IMR-90 (cell line): ENCODE measurements around the gene NKAIN2. TPM values are rescaled to one million over a fixed set of nuclear protein-coding genes. Genes with fewer than 3 reads are reported as not detected.

Source experiments
- ATAC-seq: fragments of 200-7000 bp; cut with Tn5 transposase; 2 replicates; pipeline ENCODE4 v1.9.1; 2020; ENCODE audit warnings: low read depth, mild to moderate bottlenecking, moderate library complexity
- BruUV-seq: library from RNA; stranded (reverse); fragments of 400-500 nt; replicated peaks from 2 replicates; lab custom pipeline; 2021; lab: Mats Ljungman, UMichigan
- CTCF ChIA-PET: fragments of 300-600 bp; formaldehyde crosslinking; extraction: SDS; loops from one replicate; lab custom pipeline; 2021; ENCODE audit warnings: antibody characterized with exemption; lab: Yijun Ruan, JAX
- POLR2A ChIA-PET: fragments of 300-600 bp; sonication (Branson Sonifier 250); formaldehyde crosslinking; loops from one replicate; lab custom pipeline; 2022; ENCODE audit warnings: antibody characterized with exemption; ENCODE audit not compliant: unreplicated experiment; lab: Charles Lee
- DNase-seq: peaks from one replicate; pipeline ENCODE4 v3.0.0; 2013
- H2AFZ ChIP-seq: replicated peaks from 2 replicates; pipeline ENCODE3; 2013; ENCODE audit warnings: low read length, mild to moderate bottlenecking; ENCODE audit not compliant: poor library complexity
- H2AK5ac ChIP-seq: 2 replicates; pipeline ENCODE4 v1.6.1; 2013; ENCODE audit warnings: low read depth, low read length, inconsistent platforms
- H2AK9ac ChIP-seq: replicated peaks from 2 replicates; pipeline ENCODE3; 2013; ENCODE audit warnings: mild to moderate bottlenecking, low read depth, low read length, moderate library complexity; ENCODE audit not compliant: poor library complexity
- H2BK120ac ChIP-seq: 2 replicates; pipeline ENCODE4 v1.6.1; 2013; ENCODE audit warnings: low read depth, low read length, inconsistent platforms
- H2BK15ac ChIP-seq: 3 replicates; pipeline ENCODE4 v1.6.1; 2013; ENCODE audit warnings: low read depth, low read length, inconsistent platforms
- H2BK20ac ChIP-seq: 2 replicates; pipeline ENCODE4 v1.6.1; 2013; ENCODE audit warnings: low read depth, mild to moderate bottlenecking, inconsistent platforms, low read length, moderate library complexity
- H2BK5ac ChIP-seq: 2 replicates; pipeline ENCODE4 v1.6.1; 2013; ENCODE audit warnings: mild to moderate bottlenecking, low read depth, low read length, inconsistent platforms; ENCODE audit not compliant: poor library complexity, severe bottlenecking
- H3K14ac ChIP-seq: replicated peaks from 2 replicates; pipeline ENCODE4 v1.6.1; 2013; ENCODE audit warnings: low read depth, low read length, inconsistent platforms
- H3K18ac ChIP-seq: 2 replicates; pipeline ENCODE4 v1.6.1; 2013; ENCODE audit warnings: low read depth, low read length, control low read depth
- H3K23ac ChIP-seq: 2 replicates; pipeline ENCODE4 v1.6.1; 2013; ENCODE audit warnings: low read depth, low read length, inconsistent platforms
- H3K27ac ChIP-seq: 2 replicates; pipeline ENCODE4 v1.5.1; 2013; ENCODE audit warnings: mild to moderate bottlenecking, control low read depth, low read length; ENCODE audit not compliant: insufficient read depth
- H3K27me3 ChIP-seq: 2 replicates; pipeline ENCODE4 v1.6.1; 2013; ENCODE audit warnings: low read length; ENCODE audit not compliant: control insufficient read depth, insufficient read depth
- H3K36me3 ChIP-seq: 2 replicates; pipeline ENCODE4 v1.6.1; 2013; ENCODE audit warnings: low read length, mixed read lengths; ENCODE audit not compliant: control insufficient read depth, insufficient read depth
- H3K4ac ChIP-seq: 2 replicates; pipeline ENCODE4 v1.6.1; 2013; ENCODE audit warnings: low read depth, low read length, inconsistent platforms
- H3K4me1 ChIP-seq: 2 replicates; pipeline ENCODE4 v1.6.1; 2013; ENCODE audit warnings: low read length, mixed read lengths; ENCODE audit not compliant: control insufficient read depth, insufficient read depth
- H3K4me2 ChIP-seq: 2 replicates; pipeline ENCODE4 v1.6.1; 2013; ENCODE audit warnings: low read depth, mild to moderate bottlenecking, control low read depth, low read length, moderate library complexity
- H3K4me3 ChIP-seq: 2 replicates; pipeline ENCODE4 v1.5.1; 2013; ENCODE audit warnings: low read depth, mild to moderate bottlenecking, control low read depth, low read length, moderate library complexity; ENCODE audit not compliant: insufficient read depth
- H3K56ac ChIP-seq: 2 replicates; pipeline ENCODE4 v1.6.1; 2013; ENCODE audit warnings: low read length, inconsistent platforms; ENCODE audit not compliant: insufficient read depth; ENCODE audit errors: extremely low read depth
- H3K79me1 ChIP-seq, 2 experiments: 2 replicates each; pipeline ENCODE4 v1.6.1; 2013; ENCODE audit warnings: low read length in 2 of 2, inconsistent platforms in 1 of 2, low read depth in 1 of 2
- H3K9ac ChIP-seq: 2 replicates; pipeline ENCODE4 v1.6.1; 2013; ENCODE audit warnings: low read depth, low read length, control low read depth
- H3K9me1 ChIP-seq: 2 replicates; pipeline ENCODE4 v1.6.1; 2013; ENCODE audit warnings: low read length, inconsistent platforms; ENCODE audit not compliant: insufficient read depth
- H3K9me3 ChIP-seq: 2 replicates; pipeline ENCODE4 v1.6.1; 2013; ENCODE audit warnings: low read length; ENCODE audit not compliant: control insufficient read depth, insufficient read depth
- H4K20me1 ChIP-seq: 2 replicates; pipeline ENCODE4 v1.6.1; 2013; ENCODE audit warnings: low read length, inconsistent platforms; ENCODE audit not compliant: insufficient read depth
- H4K5ac ChIP-seq: 2 replicates; pipeline ENCODE4 v1.6.1; 2013; ENCODE audit warnings: mild to moderate bottlenecking, low read depth, low read length, control low read depth
- H4K8ac ChIP-seq, 2 experiments: 2 replicates each; pipeline ENCODE4 v1.6.1; 2013; ENCODE audit warnings: low read depth in 2 of 2, low read length in 2 of 2, control low read depth in 1 of 2, inconsistent platforms in 1 of 2
- H4K91ac ChIP-seq: 2 replicates; pipeline ENCODE4 v1.6.1; 2013; ENCODE audit warnings: low read depth, low read length, inconsistent platforms; ENCODE audit not compliant: insufficient read depth
- CEBPB ChIP-seq: IDR thresholded peaks from 2 replicates; pipeline ENCODE4 v1.6.1; 2012; ENCODE audit warnings: low read depth, low read length, improper control_type of control experiment
- WGBS, 2 experiments: methylation state at CpG; one replicate each; pipeline versions ENCODE4 v1.1.5 to v1.1.7; 2013; ENCODE audit warnings: missing lambda C conversion rate in 2 of 2; ENCODE audit not compliant: insufficient read length in 1 of 2; ENCODE audit errors: extremely low coverage in 2 of 2; 5-methylcytosine and 5-hydroxymethylcytosine counted together
- dilution Hi-C: fragments of 300-500 bp; cut with HindIII; formaldehyde crosslinking; loops from one replicate; pipeline ENCODE4 v1.14.3; 2018; ENCODE audit warnings: low sequenced_read_pairs; ENCODE audit not compliant: unreplicated experiment
- in situ Hi-C: fragments of 300-500 bp; cut with MboI; formaldehyde crosslinking; loops from 3 replicates; pipeline ENCODE4 v1.14.3; 2019; ENCODE audit warnings: low sequenced_read_pairs, inconsistent platforms, mixed read lengths
- intact Hi-C: fragments of 100-400 bp; cut with micrococcal nuclease; formaldehyde crosslinking; loops from 2 replicates; pipeline ENCODE4 v1.10.0; 2022
- polyA plus RNA-seq, 3 experiments: library from polyadenylated mRNA; depleted of rRNA; stranded (reverse); fragments of >200 nt; gene quantifications; 2 replicates each; pipeline ENCODE4 v1.2.3, GENCODE V29; 2012; ENCODE audit warnings: low replicate concordance in 1 of 3
- total RNA-seq: library from RNA; depleted of rRNA; stranded (reverse); fragments of >200 nt; gene quantifications from 2 replicates; pipeline ENCODE4 v1.2.3, GENCODE V29; 2012

Gene NKAIN2
- total and polyA plus RNA-seq, 2 of the 4 experiments (the other 2 are of a cell fraction), result not detected

DNA sequence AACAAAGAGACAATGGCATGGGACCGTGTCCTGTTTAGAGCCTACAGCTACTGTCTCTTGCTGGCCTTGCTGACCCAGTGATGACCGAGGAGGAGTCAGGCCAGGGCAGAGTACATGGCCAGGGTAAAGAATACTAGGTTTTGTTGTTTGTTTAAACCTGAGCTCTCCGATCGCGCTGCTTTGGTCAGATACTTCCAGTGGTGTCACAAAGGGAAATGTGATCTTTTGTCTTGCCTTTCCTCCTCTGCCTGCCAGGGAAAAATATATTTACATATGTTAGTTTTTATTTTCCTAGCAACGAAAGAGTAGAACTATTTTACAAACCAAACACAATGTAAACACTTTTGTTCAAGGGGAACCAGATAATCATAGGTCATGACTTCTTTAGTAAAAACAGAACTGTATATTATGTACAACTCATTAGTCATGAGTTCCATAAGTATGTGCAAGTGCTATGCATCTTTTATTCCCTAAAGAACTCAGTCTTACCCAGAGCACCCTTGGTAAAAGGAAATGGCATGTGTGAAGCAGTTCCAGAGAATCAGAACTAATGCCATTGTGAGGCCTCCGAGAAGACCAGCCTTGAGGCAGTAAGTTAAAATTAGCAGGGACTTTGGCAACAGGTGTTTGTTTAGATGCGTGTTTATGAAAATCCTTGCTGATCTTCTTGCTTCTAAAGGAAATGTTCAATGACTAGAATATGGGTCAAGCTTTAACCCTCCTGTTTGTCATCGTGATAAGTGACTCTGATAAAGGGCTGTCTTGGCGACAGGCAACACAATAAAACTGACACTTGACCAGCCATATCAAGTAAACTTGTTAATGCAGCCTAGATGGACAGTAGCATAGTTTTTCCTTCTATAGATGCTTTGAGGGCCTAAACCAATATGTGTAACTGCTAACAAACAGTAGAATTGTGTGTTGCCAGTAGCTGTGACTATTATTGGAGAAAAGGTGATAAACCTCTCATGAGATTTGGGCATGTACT lies 204.6 kb downstream of the NKAIN2 start:
- no peak for TF ChIP-seq CEBPB
- no peak overlapping the region for H2AK5ac ChIP-seq
- H3K9me3 ChIP-seq, result no peaks in the 10 kb centered on the region
- intact Hi-C loops, result no loop called here
- BruUV-seq, result no TSS peak
- no peak overlapping the region for H3K4ac ChIP-seq
- H3K9me1 ChIP-seq, result no peaks in the 10 kb centered on the region
- no peak overlapping the region for H2BK15ac ChIP-seq
- H3K4me1 ChIP-seq, result no peaks in the 10 kb centered on the region
- no peak overlapping the region for H3K27ac ChIP-seq
- H4K20me1 ChIP-seq, result no peaks in the 10 kb centered on the region
- H2AK9ac ChIP-seq, result no peak overlapping the region
- no peak overlapping the region for H2BK20ac ChIP-seq
- H2BK5ac ChIP-seq, result no peak overlapping the region
- no peak overlapping the region for H2BK120ac ChIP-seq
- no peak overlapping the region for H3K23ac ChIP-seq
- no peak overlapping the region for H4K91ac ChIP-seq
- no peaks in the 10 kb centered on the region for H3K36me3 ChIP-seq
- H4K8ac ChIP-seq, result no peak overlapping the region
- 20% methylated on average over 2 of the region's 10 CpGs; no CpG with 5 or more reads in 1 of the 2 experiments for WGBS, 2 experiments
- DNase-seq (no peak), ATAC-seq (no peak)
- H3K27me3 ChIP-seq, result no peaks in the 10 kb centered on the region
- H3K4me3 ChIP-seq, result no peak overlapping the region
- no peak overlapping the region for H4K5ac ChIP-seq
- H3K4me2 ChIP-seq, result no peak overlapping the region
- dilution Hi-C loops, result no loop called here
- POLR2A ChIA-PET, result no interaction called here
- no peak overlapping the region for H3K18ac ChIP-seq
- H2AFZ ChIP-seq, result no peak overlapping the region
- H3K9ac ChIP-seq, result no peak overlapping the region
- CTCF ChIA-PET, result no interaction called here
- in situ Hi-C loops, result no loop called here
- H3K14ac ChIP-seq, result no peak overlapping the region
- H3K79me1 ChIP-seq, result no peaks in the 10 kb centered on the region
- no peak overlapping the region for H3K56ac ChIP-seq
